Breast epithelium (tissue), 4 donors: ENCODE data around the gene AKAP9. TPM values are rescaled to one million over a fixed set of nuclear protein-coding genes. Genes with fewer than 3 reads are reported as not detected.
A peak's percentile ranks its signal among the peaks of the same experiment; 100 is the strongest.

Experiments
- DNase-seq, 2 donors: peaks; one replicate each; pipeline ENCODE4 v3.0.0-alpha.2; 2019; ENCODE audit warnings: low spot score in 2 of 2
- H3K27ac ChIP-seq, 2 donors: fragments of 200-600 bp; sonication (generic) in 1 of 2; one replicate each; pipeline ENCODE4 v1.5.1; 2016 to 2019; ENCODE audit warnings: mild to moderate bottlenecking in 1 of 2
- H3K27me3 ChIP-seq, 2 donors: fragments of 200-600 bp; sonication (generic) in 1 of 2; one replicate each; pipeline versions ENCODE4 v1.5.1 to v1.6.0; 2017 to 2019; ENCODE audit warnings: control low read depth in 1 of 2, mild to moderate bottlenecking in 1 of 2
- H3K36me3 ChIP-seq: fragments of 200-600 bp; one replicate; pipeline ENCODE4 v1.5.1; 2019
- H3K4me1 ChIP-seq, 2 donors: fragments of 200-600 bp; sonication (generic); one replicate each; pipeline ENCODE4 v1.5.1; 2016 to 2019; ENCODE audit warnings: control low read depth in 1 of 2
- H3K4me3 ChIP-seq, 3 donors: fragments of 200-600 bp; sonication (generic); 1 replicate in 2 of 3; 2 replicates in 1 of 3; pipeline ENCODE4 v1.5.1; 2016 to 2019; ENCODE audit warnings: mild to moderate bottlenecking in 3 of 3, moderate library complexity in 2 of 3
- H3K9me3 ChIP-seq, 2 donors: fragments of 200-600 bp; sonication (generic) in 1 of 2; one replicate each; pipeline ENCODE4 v1.5.1; 2016 to 2019; ENCODE audit warnings: control low read depth in 1 of 2
- CTCF ChIP-seq, 3 donors: fragments of 450-650 bp; IDR thresholded peaks; one replicate each; pipeline ENCODE4 v1.5.1; 2016 to 2017; ENCODE audit warnings: antibody characterized with exemption in 3 of 3, mild to moderate bottlenecking in 3 of 3, moderate library complexity in 3 of 3
- POLR2A ChIP-seq: fragments of 450-650 bp; IDR thresholded peaks from one replicate; pipeline ENCODE4 v1.6.1; 2016; ENCODE audit warnings: antibody characterized with exemption, mild to moderate bottlenecking, moderate library complexity
- POLR2AphosphoS5 ChIP-seq, 3 donors: sonication (generic); formaldehyde crosslinking; IDR thresholded peaks; one replicate each; pipeline ENCODE4 v1.6.1; 2017; ENCODE audit warnings: antibody characterized with exemption in 3 of 3
- intact Hi-C: fragments of 100-400 bp; cut with DNase I; formaldehyde crosslinking; loops from one replicate; pipeline ENCODE4 v1.15.1; 2023; ENCODE audit warnings: low total_unique reads
- total RNA-seq, 3 donors: library from RNA; depleted of rRNA; stranded (reverse); fragments of >200 nt; gene quantifications; one replicate each; pipeline ENCODE4 v1.1.0, GENCODE V29; 2016

The AKAP9 gene
- total RNA-seq, 3 donors from 2014 or later: 73.3 to 193 (median 124) TPM

DNA sequence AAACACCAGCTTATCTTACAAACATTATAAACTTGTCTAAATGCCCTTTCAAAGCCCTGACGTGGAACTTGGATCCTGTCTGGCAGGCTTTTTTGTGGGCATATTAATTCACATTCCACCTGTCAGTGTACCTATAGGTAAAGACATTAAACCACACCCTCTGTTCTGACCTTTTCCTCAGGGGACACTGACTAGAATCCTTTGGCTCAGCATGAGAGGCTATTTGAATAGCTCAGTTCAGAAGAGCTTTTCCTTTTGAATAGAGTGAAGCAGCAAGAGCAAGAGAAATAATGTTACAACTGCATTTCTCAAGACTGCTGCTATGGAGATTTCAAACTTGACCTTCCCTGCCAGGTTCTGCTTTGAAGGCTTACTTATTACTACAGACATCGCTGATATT, 116.7 kb downstream of the AKAP9 start:
- Histone ChIP-seq H3K27me3 (no peaks in the 10 kb centered on the region), H3K36me3 (no peaks in the 10 kb centered on the region), H3K4me1 (no peaks in the 10 kb centered on the region), H3K9me3 (no peaks in the 10 kb centered on the region), H3K27ac (peak overlapping the region; percentile 17 to 49), H3K4me3 (no peak overlapping the region)
- peak in 1 of 2 donors; percentile 46 for DNase-seq
- intact Hi-C loops: no loop called here
- TF ChIP-seq CTCF (IDR thresholded peaks at IDR 0.05): no peak
- TF ChIP-seq POLR2AphosphoS5 (IDR thresholded peaks at IDR 0.05): no peak
- no peak for TF ChIP-seq POLR2A

DNA sequence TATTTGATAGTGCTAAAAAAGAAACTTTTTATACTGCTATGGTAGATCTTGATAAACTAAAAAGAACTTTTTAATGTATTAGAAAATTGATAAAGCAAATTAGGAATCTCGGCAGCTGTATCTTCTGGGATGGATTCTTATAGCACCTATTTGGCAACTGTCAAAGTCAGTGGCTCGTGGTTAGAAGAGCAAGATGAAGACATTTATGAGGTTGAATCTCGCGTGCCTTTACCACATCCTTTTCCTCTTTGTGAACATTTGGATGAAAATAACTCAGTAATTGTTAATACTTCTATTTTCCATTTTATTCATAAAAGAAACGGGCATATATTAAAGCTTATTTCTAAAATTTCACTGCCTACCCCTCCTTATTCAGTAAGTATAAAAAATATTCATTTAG, 117.4 kb downstream of the AKAP9 start:
- DNase-seq: no peak
- peak overlapping the region in 1 of 2 donors; percentile 49 for H3K27ac ChIP-seq
- intact Hi-C loops: no loop called here
- H3K27me3 ChIP-seq: no peaks in the 10 kb centered on the region
- H3K9me3 ChIP-seq: no peaks in the 10 kb centered on the region
- no peak overlapping the region for H3K4me3 ChIP-seq
- no peaks in the 10 kb centered on the region for H3K36me3 ChIP-seq
- no peaks in the 10 kb centered on the region for H3K4me1 ChIP-seq
- TF ChIP-seq POLR2AphosphoS5 (IDR thresholded peaks at IDR 0.05) (no peak), CTCF (IDR thresholded peaks at IDR 0.05) (no peak), POLR2A (no peak)

GRCh38 chr7:92058899-92059298, 118.2 kb downstream of the AKAP9 start:
- Histone ChIP-seq H3K36me3 (no peaks in the 10 kb centered on the region), H3K4me1 (no peaks in the 10 kb centered on the region), H3K9me3 (no peaks in the 10 kb centered on the region), H3K27ac (no peak overlapping the region), H3K27me3 (no peaks in the 10 kb centered on the region), H3K4me3 (no peak overlapping the region)
- no peak for TF ChIP-seq POLR2AphosphoS5 (IDR thresholded peaks at IDR 0.05)
- no peak for TF ChIP-seq CTCF (IDR thresholded peaks at IDR 0.05)
- no peak for TF ChIP-seq POLR2A
- intact Hi-C loops: no loop called here
- DNase-seq: no peak

- TF ChIP-seq POLR2AphosphoS5 (IDR thresholded peaks at IDR 0.05) (no peak), POLR2A (no peak)
- Histone ChIP-seq H3K4me1 (no peaks in the 10 kb centered on the region), H3K36me3 (no peaks in the 10 kb centered on the region), H3K9me3 (no peaks in the 10 kb centered on the region), H3K27me3 (no peaks in the 10 kb centered on the region), H3K27ac (no peak overlapping the region), H3K4me3 (no peak overlapping the region)
- intact Hi-C loops: no loop called here
- DNase-seq: no peak
Observed at GRCh38 chr7:92061154-92061553, 120.5 kb downstream of the AKAP9 start.

DNA sequence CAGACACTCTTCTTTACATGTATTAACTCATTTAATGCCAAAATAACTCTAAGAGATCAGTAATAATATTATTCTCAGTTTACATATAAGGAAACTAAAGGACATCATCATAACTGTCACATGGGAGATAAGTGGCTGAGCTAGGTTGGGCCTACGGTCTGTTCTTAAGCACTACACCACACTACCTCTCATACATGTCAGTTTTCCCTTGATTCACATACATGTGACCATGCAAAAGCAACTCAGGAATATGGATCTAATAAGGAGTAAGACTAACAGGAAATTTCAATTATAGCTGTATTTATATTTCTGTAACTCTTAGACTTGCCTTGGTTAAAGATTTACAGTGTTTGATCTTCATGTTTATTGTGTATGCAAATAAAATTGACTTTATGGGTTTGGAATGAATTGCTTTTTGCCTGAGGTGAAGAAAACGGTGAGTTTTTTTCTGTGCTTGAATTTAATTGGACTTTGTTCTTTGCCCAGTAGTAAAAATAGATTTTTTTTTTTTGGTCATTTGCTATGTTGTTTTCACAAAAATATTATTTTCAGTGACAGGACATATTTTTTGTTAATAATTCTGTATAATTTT, 123.9 kb downstream of the AKAP9 start:
- Histone ChIP-seq H3K4me1 (no peaks in the 10 kb centered on the region), H3K27me3 (no peaks in the 10 kb centered on the region), H3K36me3 (peaks cover 5% of the 10 kb centered on the region), H3K4me3 (no peak overlapping the region), H3K9me3 (no peaks in the 10 kb centered on the region), H3K27ac (no peak overlapping the region)
- intact Hi-C loops: no loop called here
- no peak for TF ChIP-seq POLR2A
- no peak for TF ChIP-seq CTCF (IDR thresholded peaks at IDR 0.05)
- TF ChIP-seq POLR2AphosphoS5 (IDR thresholded peaks at IDR 0.05): no peak
- DNase-seq: no peak
